Central memory CD8-positive, alpha-beta T cell (primary cell): ENCODE results near the gene MPLKIP.
"Not testable (repeated sequence)": the region's sequence is repeated elsewhere in the genome, so short reads cannot be mapped to it uniquely, and the experiment has no call there.

Experiments used
- ATAC-seq: fragments of 150-1000 bp; cut with Tn5 transposase; replicated peaks from 2 replicates; pipeline ENCODE4 v1.10.0; 2022; ENCODE audit warnings: mild to moderate bottlenecking, moderate FRiP score, moderate number of reproducible peaks; ENCODE audit not compliant: poor library complexity, severe bottlenecking; ENCODE audit errors: extremely low read depth
- DNase-seq, 2 donors: peaks; one replicate each; pipeline ENCODE4 v3.0.0; 2021; ENCODE audit warnings: low spot score in 2 of 2
- H3K27ac Mint-ChIP-seq: one replicate; pipeline ENCODE4 v1.8.0; 2022; ENCODE audit warnings: low read depth, mild to moderate bottlenecking, moderate library complexity, mixed read lengths
- H3K27me3 Mint-ChIP-seq: one replicate; pipeline ENCODE4 v1.8.0; 2022; ENCODE audit warnings: mixed read lengths
- H3K36me3 Mint-ChIP-seq: one replicate; pipeline ENCODE4 v1.8.0; 2022; ENCODE audit warnings: mild to moderate bottlenecking, moderate library complexity, mixed read lengths; ENCODE audit not compliant: insufficient read depth
- H3K4me1 Mint-ChIP-seq: one replicate; pipeline ENCODE4 v1.8.0; 2022; ENCODE audit warnings: mixed read lengths
- H3K4me3 Mint-ChIP-seq: one replicate; pipeline ENCODE4 v1.8.0; 2022; ENCODE audit warnings: mild to moderate bottlenecking, moderate library complexity, mixed read lengths
- H3K9me3 Mint-ChIP-seq: one replicate; pipeline ENCODE4 v1.8.0; 2022; ENCODE audit warnings: mixed read lengths

MPLKIP gene

GRCh38 chr7:40134428-40135316 lies at the start of gene MPLKIP, which contains the start of gene SUGCT:
Gene MPLKIP, minus strand, starts transcription at chr7:40134622. Its CDS starts 55 bp downstream, at chr7:40134567.
Gene SUGCT, plus strand, starts transcription at chr7:40135005.
- H3K4me3 Mint-ChIP-seq: peak within 1 kb of the TSS; percentile 92
- no peaks in the 10 kb centered on the region for H3K27me3 Mint-ChIP-seq
- no peaks in the 10 kb centered on the region for H3K9me3 Mint-ChIP-seq
- peaks cover 10% of the 10 kb centered on the region for H3K4me1 Mint-ChIP-seq
- H3K36me3 Mint-ChIP-seq: peaks cover 14% of the 10 kb centered on the region
- DNase-seq (peak; percentile 88 to 92), ATAC-seq (peak; percentile 85)
- H3K27ac Mint-ChIP-seq: peak within 1 kb of the TSS; percentile 84

- ATAC-seq (no peak), DNase-seq (no peak)
- Mint-ChIP-seq H3K4me3 (no peak overlapping the region), H3K27ac (no peak overlapping the region), H3K4me1 (no peaks in the 10 kb centered on the region), H3K9me3 (no peaks in the 10 kb centered on the region), H3K36me3 (no peaks in the 10 kb centered on the region), H3K27me3 (no peaks in the 10 kb centered on the region)
Measured at GRCh38 chr7:40182452-40182851, 48.0 kb upstream of the MPLKIP start.

GRCh38 chr7:40177071-40177470 lies 42.6 kb upstream of the MPLKIP start:
- no peak for DNase-seq
- H3K27me3 Mint-ChIP-seq: peaks cover 4% of the 10 kb centered on the region
- no peaks in the 10 kb centered on the region for H3K4me1 Mint-ChIP-seq
- H3K4me3 Mint-ChIP-seq: no peak overlapping the region
- H3K9me3 Mint-ChIP-seq: no peaks in the 10 kb centered on the region
- ATAC-seq: no peak
- no peaks in the 10 kb centered on the region for H3K36me3 Mint-ChIP-seq
- H3K27ac Mint-ChIP-seq: no peak overlapping the region

GRCh38 chr7:40175725-40176510 lies 41.5 kb upstream of the MPLKIP start:
- Mint-ChIP-seq H3K36me3 (no peaks in the 10 kb centered on the region), H3K27me3 (peaks cover 14% of the 10 kb centered on the region), H3K4me3 (no peak overlapping the region), H3K9me3 (no peaks in the 10 kb centered on the region), H3K4me1 (no peaks in the 10 kb centered on the region), H3K27ac (no peak overlapping the region)
- ATAC-seq (no peak), DNase-seq (no peak)

GRCh38 chr7:40175256-40175655 lies 40.8 kb upstream of the MPLKIP start:
- peaks cover 16% of the 10 kb centered on the region for H3K27me3 Mint-ChIP-seq
- not testable (repeated sequence) for DNase-seq, H3K4me3 Mint-ChIP-seq, H3K9me3 Mint-ChIP-seq, H3K27ac Mint-ChIP-seq, H3K36me3 Mint-ChIP-seq, H3K4me1 Mint-ChIP-seq, ATAC-seq

- DNase-seq: not testable (repeated sequence)
Measured at GRCh38 chr7:40173121-40173520, 38.7 kb upstream of the MPLKIP start.

GRCh38 chr7:40168266-40168665 lies 33.8 kb upstream of the MPLKIP start:
- not testable (repeated sequence) for H3K4me3 Mint-ChIP-seq, ATAC-seq, H3K4me1 Mint-ChIP-seq, DNase-seq, H3K27ac Mint-ChIP-seq, H3K36me3 Mint-ChIP-seq, H3K9me3 Mint-ChIP-seq
- H3K27me3 Mint-ChIP-seq: peaks cover 33% of the 10 kb centered on the region

More at GRCh38 chr7:40173121-40173520, 38.7 kb upstream of the MPLKIP start:
- not testable (repeated sequence) for H3K4me1 Mint-ChIP-seq, ATAC-seq, H3K27ac Mint-ChIP-seq, H3K36me3 Mint-ChIP-seq, H3K4me3 Mint-ChIP-seq, H3K9me3 Mint-ChIP-seq
- H3K27me3 Mint-ChIP-seq: peaks cover 24% of the 10 kb centered on the region

GRCh38 chr7:40167291-40167690 lies 32.9 kb upstream of the MPLKIP start:
- no peak overlapping the region for H3K4me3 Mint-ChIP-seq
- ATAC-seq (no peak), DNase-seq (no peak)
- no peaks in the 10 kb centered on the region for H3K36me3 Mint-ChIP-seq
- no peak overlapping the region for H3K27ac Mint-ChIP-seq
- H3K27me3 Mint-ChIP-seq: peaks cover 32% of the 10 kb centered on the region
- no peaks in the 10 kb centered on the region for H3K9me3 Mint-ChIP-seq
- no peaks in the 10 kb centered on the region for H3K4me1 Mint-ChIP-seq

- ATAC-seq: no peak
- no peak overlapping the region for H3K27ac Mint-ChIP-seq
- H3K4me1 Mint-ChIP-seq: no peaks in the 10 kb centered on the region
Measured at GRCh38 chr7:40165216-40165615, 30.8 kb upstream of the MPLKIP start.

GRCh38 chr7:40162516-40162915 lies 28.1 kb upstream of the MPLKIP start:
- Mint-ChIP-seq H3K27me3 (peaks cover 7% of the 10 kb centered on the region), H3K4me3 (no peak overlapping the region), H3K27ac (no peak overlapping the region), H3K9me3 (no peaks in the 10 kb centered on the region), H3K4me1 (no peaks in the 10 kb centered on the region), H3K36me3 (no peaks in the 10 kb centered on the region)
- DNase-seq (no peak), ATAC-seq (no peak)

More at GRCh38 chr7:40165216-40165615, 30.8 kb upstream of the MPLKIP start:
- no peaks in the 10 kb centered on the region for H3K36me3 Mint-ChIP-seq
- DNase-seq: no peak
- no peak overlapping the region for H3K4me3 Mint-ChIP-seq
- H3K9me3 Mint-ChIP-seq: no peaks in the 10 kb centered on the region
- H3K27me3 Mint-ChIP-seq: peaks cover 17% of the 10 kb centered on the region

GRCh38 chr7:40156988-40157387 lies 22.6 kb upstream of the MPLKIP start:
- no peaks in the 10 kb centered on the region for H3K9me3 Mint-ChIP-seq
- no peak overlapping the region for H3K27ac Mint-ChIP-seq
- DNase-seq: no peak
- H3K4me3 Mint-ChIP-seq: no peak overlapping the region
- H3K36me3 Mint-ChIP-seq: no peaks in the 10 kb centered on the region
- no peaks in the 10 kb centered on the region for H3K27me3 Mint-ChIP-seq
- ATAC-seq: no peak
- H3K4me1 Mint-ChIP-seq: no peaks in the 10 kb centered on the region

- Mint-ChIP-seq H3K36me3 (peaks cover 1% of the 10 kb centered on the region), H3K4me3 (no peak overlapping the region), H3K9me3 (no peaks in the 10 kb centered on the region), H3K27me3 (peaks cover 38% of the 10 kb centered on the region), H3K4me1 (no peaks in the 10 kb centered on the region), H3K27ac (no peak overlapping the region)
- DNase-seq (no peak), ATAC-seq (no peak)
Measured at GRCh38 chr7:40151504-40151903, 17.1 kb upstream of the MPLKIP start.
